ENCODE measurements around the gene ALDH1L1.
A peak's percentile ranks its signal among the peaks of the same experiment; 100 is the strongest.

ALDH1L1 gene

DNA sequence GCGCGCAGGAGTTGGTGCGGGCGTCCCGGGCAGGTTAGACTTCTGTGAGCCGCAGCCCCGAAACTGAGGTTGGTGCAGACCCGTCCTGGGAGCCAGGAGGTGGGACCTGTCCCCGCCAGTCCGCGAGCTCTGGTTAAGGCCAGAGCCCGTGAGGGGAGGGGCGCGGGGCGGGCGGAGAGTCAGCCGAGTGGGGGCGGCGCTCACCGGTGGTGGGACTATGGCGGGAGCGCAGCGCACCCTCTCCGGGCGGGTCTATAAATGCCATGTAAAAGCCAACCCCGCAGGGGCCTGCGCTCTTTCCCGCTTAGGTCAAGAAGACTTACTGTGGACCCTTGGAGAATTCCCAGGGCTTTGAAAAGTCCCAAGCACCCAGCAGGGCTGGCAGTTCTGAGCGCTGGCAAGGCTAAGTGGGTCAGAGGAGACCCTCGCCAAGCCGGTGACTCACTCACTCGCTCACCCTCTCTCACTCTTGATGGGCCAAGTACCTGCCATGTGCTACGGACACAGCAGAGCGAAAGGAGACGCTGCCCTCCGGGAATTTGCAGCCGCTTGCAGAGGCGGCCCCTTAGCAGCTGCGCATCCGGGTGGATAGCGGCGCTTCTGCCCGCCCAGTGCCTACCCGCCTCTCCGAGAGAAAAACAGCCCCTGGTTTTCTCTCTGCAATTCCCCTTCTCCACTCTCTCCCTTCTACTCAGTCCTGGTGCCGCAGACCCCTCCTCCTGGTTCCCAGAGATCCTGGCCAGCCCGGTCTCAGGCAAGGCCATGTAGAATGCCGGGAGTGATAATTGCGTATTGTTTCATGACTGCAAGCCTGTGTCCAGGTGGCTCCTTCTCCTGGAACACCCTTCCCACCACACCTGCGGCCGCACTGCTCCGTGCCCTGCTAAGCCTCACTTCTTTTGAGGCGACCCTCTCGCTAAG lies at the start of gene ALDH1L1 (continued):
- TF ChIP-seq, protein P1, sequence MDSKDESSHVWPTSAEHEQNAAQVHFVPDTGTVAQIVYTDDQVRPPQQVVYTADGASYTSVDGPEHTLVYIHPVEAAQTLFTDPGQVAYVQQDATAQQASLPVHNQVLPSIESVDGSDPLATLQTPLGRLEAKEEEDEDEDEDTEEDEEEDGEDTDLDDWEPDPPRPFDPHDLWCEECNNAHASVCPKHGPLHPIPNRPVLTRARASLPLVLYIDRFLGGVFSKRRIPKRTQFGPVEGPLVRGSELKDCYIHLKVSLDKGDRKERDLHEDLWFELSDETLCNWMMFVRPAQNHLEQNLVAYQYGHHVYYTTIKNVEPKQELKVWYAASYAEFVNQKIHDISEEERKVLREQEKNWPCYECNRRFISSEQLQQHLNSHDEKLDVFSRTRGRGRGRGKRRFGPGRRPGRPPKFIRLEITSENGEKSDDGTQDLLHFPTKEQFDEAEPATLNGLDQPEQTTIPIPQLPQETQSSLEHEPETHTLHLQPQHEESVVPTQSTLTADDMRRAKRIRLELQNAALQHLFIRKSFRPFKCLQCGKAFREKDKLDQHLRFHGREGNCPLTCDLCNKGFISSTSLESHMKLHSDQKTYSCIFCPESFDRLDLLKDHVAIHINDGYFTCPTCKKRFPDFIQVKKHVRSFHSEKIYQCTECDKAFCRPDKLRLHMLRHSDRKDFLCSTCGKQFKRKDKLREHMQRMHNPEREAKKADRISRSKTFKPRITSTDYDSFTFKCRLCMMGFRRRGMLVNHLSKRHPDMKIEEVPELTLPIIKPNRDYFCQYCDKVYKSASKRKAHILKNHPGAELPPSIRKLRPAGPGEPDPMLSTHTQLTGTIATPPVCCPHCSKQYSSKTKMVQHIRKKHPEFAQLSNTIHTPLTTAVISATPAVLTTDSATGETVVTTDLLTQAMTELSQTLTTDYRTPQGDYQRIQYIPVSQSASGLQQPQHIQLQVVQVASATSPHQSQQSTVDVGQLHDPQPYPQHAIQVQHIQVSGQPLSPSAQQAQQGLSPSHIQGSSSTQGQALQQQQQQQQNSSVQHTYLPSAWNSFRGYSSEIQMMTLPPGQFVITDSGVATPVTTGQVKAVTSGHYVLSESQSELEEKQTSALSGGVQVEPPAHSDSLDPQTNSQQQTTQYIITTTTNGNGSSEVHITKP (tag by site-specific recombination; IDR thresholded peaks at IDR 0.05): 0 out of 2 replicates have a peak, but pooled peaks have one; percentile 27
- TF ChIP-seq ZFP69B (tag by site-specific recombination; IDR thresholded peaks at IDR 0.05): no peak
- TF ChIP-seq ZNF391 (tag by site-specific recombination; IDR thresholded peaks at IDR 0.05; ENCODE audit: borderline replicate concordance, low read depth): no peak
- no peak for TF ChIP-seq WT1 (tag by site-specific recombination; IDR thresholded peaks at IDR 0.05)
- peak; percentile 22; the same call in 1 of the 2 replicates for TF ChIP-seq KLF8 (tag by site-specific recombination; IDR thresholded peaks at IDR 0.05)
- TF ChIP-seq, protein P2, sequence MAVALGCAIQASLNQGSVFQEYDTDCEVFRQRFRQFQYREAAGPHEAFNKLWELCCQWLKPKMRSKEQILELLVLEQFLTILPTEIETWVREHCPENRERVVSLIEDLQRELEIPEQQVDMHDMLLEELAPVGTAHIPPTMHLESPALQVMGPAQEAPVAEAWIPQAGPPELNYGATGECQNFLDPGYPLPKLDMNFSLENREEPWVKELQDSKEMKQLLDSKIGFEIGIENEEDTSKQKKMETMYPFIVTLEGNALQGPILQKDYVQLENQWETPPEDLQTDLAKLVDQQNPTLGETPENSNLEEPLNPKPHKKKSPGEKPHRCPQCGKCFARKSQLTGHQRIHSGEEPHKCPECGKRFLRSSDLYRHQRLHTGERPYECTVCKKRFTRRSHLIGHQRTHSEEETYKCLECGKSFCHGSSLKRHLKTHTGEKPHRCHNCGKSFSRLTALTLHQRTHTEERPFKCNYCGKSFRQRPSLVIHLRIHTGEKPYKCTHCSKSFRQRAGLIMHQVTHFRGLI (tag by site-specific recombination; IDR thresholded peaks at IDR 0.05): 0 out of 2 replicates have a peak, but pooled peaks have one; percentile 48
- peak; percentile 70 for TF ChIP-seq ZNF335 (tag by site-specific recombination; conservative IDR thresholded peaks at IDR 0.05)
- TF ChIP-seq ZNF660 (tag by site-specific recombination; IDR thresholded peaks at IDR 0.05): no peak
- TF ChIP-seq HOXD13 (CRISPR knock-in tag; IDR thresholded peaks at IDR 0.05; ENCODE audit: borderline replicate concordance): no peak
- TF ChIP-seq, protein P3, sequence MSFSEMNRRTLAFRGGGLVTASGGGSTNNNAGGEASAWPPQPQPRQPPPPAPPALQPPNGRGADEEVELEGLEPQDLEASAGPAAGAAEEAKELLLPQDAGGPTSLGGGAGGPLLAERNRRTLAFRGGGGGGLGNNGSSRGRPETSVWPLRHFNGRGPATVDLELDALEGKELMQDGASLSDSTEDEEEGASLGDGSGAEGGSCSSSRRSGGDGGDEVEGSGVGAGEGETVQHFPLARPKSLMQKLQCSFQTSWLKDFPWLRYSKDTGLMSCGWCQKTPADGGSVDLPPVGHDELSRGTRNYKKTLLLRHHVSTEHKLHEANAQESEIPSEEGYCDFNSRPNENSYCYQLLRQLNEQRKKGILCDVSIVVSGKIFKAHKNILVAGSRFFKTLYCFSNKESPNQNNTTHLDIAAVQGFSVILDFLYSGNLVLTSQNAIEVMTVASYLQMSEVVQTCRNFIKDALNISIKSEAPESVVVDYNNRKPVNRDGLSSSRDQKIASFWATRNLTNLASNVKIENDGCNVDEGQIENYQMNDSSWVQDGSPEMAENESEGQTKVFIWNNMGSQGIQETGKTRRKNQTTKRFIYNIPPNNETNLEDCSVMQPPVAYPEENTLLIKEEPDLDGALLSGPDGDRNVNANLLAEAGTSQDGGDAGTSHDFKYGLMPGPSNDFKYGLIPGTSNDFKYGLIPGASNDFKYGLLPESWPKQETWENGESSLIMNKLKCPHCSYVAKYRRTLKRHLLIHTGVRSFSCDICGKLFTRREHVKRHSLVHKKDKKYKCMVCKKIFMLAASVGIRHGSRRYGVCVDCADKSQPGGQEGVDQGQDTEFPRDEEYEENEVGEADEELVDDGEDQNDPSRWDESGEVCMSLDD (tag by site-specific recombination; IDR thresholded peaks at IDR 0.05): no peak

DNA sequence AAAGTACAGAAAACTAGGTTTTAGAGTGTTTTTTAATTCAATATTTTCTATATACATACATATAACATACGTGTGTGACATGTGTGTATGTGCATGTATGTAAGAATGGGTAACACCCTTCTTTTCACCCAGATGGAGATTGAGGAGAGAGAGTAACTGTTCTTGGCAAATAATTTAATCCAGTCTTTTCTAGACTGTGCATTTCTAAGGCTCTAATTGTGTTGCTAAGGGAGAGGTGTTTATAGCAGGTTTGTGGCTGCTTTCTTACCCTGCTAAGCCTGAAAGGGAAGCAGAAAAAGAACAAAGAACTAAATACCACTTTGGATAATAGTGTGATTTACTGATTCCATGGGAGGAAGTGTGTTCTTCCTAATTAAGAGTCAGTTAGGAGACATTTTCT lies 46.0 kb upstream of the ALDH1L1 start:
- Histone ChIP-seq H3K36me3 (ENCODE audit: control insufficient read depth in 2 of 2, insufficient read depth in 1 of 2, low read length in 2 of 2) (no peaks in the 10 kb centered on the region), H3K4me3 (ENCODE audit: low read depth, low read length) (no peak overlapping the region), H3K27ac (ENCODE audit: extremely low read depth, low read depth, low read length) (no peak overlapping the region), H3K9me3 (ENCODE audit: control insufficient read depth, insufficient read depth, low read depth, low read length) (no peaks in the 10 kb centered on the region), H3K4me1 (ENCODE audit: control insufficient read depth, insufficient read depth, low read length) (no peaks in the 10 kb centered on the region)
- ChIA-PET POLR2A (no interaction called here), CTCF (no interaction called here)
- TF ChIP-seq ZNF202 (tag by site-specific recombination; IDR thresholded peaks at IDR 0.05; ENCODE audit: borderline replicate concordance): no peak
- TF ChIP-seq ZNF549 (tag by site-specific recombination; IDR thresholded peaks at IDR 0.05): no peak
- TF ChIP-seq ZNF660 (tag by site-specific recombination; IDR thresholded peaks at IDR 0.05): no peak
- TF ChIP-seq ZNF830 (tag by site-specific recombination; IDR thresholded peaks at IDR 0.05; ENCODE audit: low read depth): no peak
- no peak for TF ChIP-seq ZNF791 (tag by site-specific recombination; IDR thresholded peaks at IDR 0.05)
- no peak for TF ChIP-seq ZNF248 (tag by site-specific recombination; IDR thresholded peaks at IDR 0.05)
- no peak for TF ChIP-seq ZNF394 (tag by site-specific recombination; IDR thresholded peaks at IDR 0.05; ENCODE audit: borderline replicate concordance)
- no peak for TF ChIP-seq ZNF585B (tag by site-specific recombination; IDR thresholded peaks at IDR 0.05)
- TF ChIP-seq ZNF558 (tag by site-specific recombination; IDR thresholded peaks at IDR 0.05): no peak
- no peak for TF ChIP-seq ZSCAN16 (tag by site-specific recombination; IDR thresholded peaks at IDR 0.05)
- no peak for TF ChIP-seq ZNF37A (tag by site-specific recombination; IDR thresholded peaks at IDR 0.05)
- TF ChIP-seq ZNF768 (tag by site-specific recombination; IDR thresholded peaks at IDR 0.05): no peak
- TF ChIP-seq ZNF114 (tag by site-specific recombination; IDR thresholded peaks at IDR 0.05): no peak
- no peak for TF ChIP-seq GFI1B (tag by site-specific recombination; IDR thresholded peaks at IDR 0.05)
